Astrocyte (in vitro differentiated cells and primary cell): Measurements from ENCODE around the gene MN1. TPM values are rescaled to one million over a fixed set of nuclear protein-coding genes. Genes with fewer than 3 reads are reported as not detected.
A peak's percentile ranks its signal among the peaks of the same experiment; 100 is the strongest.

Source experiments
- DNase-seq: peaks from one replicate; pipeline ENCODE4 v3.0.0-alpha.2; 2010; ENCODE audit warnings: low read depth
- FAIRE-seq: peaks from 2 replicates; lab custom pipeline; 2011; peaks lifted over from hg19 to GRCh38; lab: Jason Lieb, UNC
- H2AFZ ChIP-seq: 2 replicates; pipeline ENCODE4 v1.6.0; 2012; ENCODE audit warnings: low read depth, low read length, inconsistent platforms
- H3K27ac ChIP-seq: 2 replicates; pipeline ENCODE4 v1.5.1; 2011; ENCODE audit warnings: low read depth, low read length, inconsistent platforms
- H3K27me3 ChIP-seq: 2 replicates; pipeline ENCODE4 v1.6.0; 2011; ENCODE audit warnings: low read length, inconsistent platforms; ENCODE audit not compliant: insufficient read depth
- H3K36me3 ChIP-seq: 2 replicates; pipeline ENCODE4 v1.5.1; 2011; ENCODE audit warnings: low read length, inconsistent platforms; ENCODE audit not compliant: insufficient read depth
- H3K4me1 ChIP-seq: 2 replicates; pipeline ENCODE4 v1.5.1; 2011; ENCODE audit warnings: low read length, inconsistent platforms; ENCODE audit not compliant: insufficient read depth
- H3K4me2 ChIP-seq: 2 replicates; pipeline ENCODE4 v1.6.0; 2012; ENCODE audit warnings: low read length, inconsistent platforms
- H3K4me3 ChIP-seq: 2 replicates; pipeline ENCODE4 v1.5.1; 2011; ENCODE audit warnings: low read depth, mild to moderate bottlenecking, low read length, inconsistent platforms; ENCODE audit not compliant: insufficient read depth
- H3K79me2 ChIP-seq: 2 replicates; pipeline ENCODE4 v1.6.0; 2012; ENCODE audit warnings: mild to moderate bottlenecking, low read length, inconsistent platforms; ENCODE audit not compliant: insufficient read depth
- H3K9ac ChIP-seq: 2 replicates; pipeline ENCODE4 v1.6.0; 2012; ENCODE audit warnings: mild to moderate bottlenecking, low read length, inconsistent platforms
- H3K9me3 ChIP-seq: 2 replicates; pipeline ENCODE4 v1.5.1; 2012; ENCODE audit warnings: low read depth, mild to moderate bottlenecking, low read length, inconsistent platforms; ENCODE audit not compliant: insufficient read depth
- H4K20me1 ChIP-seq: 2 replicates; pipeline ENCODE4 v1.6.0; 2012; ENCODE audit warnings: low read length, inconsistent platforms; ENCODE audit not compliant: insufficient read depth
- H3K27ac Mint-ChIP-seq: one replicate; pipeline ENCODE4 v1.8.0; 2021; ENCODE audit warnings: mild to moderate bottlenecking, mixed read lengths; ENCODE audit not compliant: unreplicated experiment
- H3K27me3 Mint-ChIP-seq: one replicate; pipeline ENCODE4 v1.8.0; 2021; ENCODE audit warnings: low read depth, mixed read lengths; ENCODE audit not compliant: unreplicated experiment
- H3K36me3 Mint-ChIP-seq: one replicate; pipeline ENCODE4 v1.8.0; 2021; ENCODE audit warnings: low read depth, mixed read lengths; ENCODE audit not compliant: unreplicated experiment
- H3K4me1 Mint-ChIP-seq: one replicate; pipeline ENCODE4 v1.8.0; 2021; ENCODE audit warnings: low read depth, mixed read lengths; ENCODE audit not compliant: unreplicated experiment
- H3K4me3 Mint-ChIP-seq: one replicate; pipeline ENCODE4 v1.8.0; 2021; ENCODE audit warnings: mild to moderate bottlenecking, moderate library complexity, mixed read lengths; ENCODE audit not compliant: unreplicated experiment
- H3K9me3 Mint-ChIP-seq: one replicate; pipeline ENCODE4 v1.8.0; 2021; ENCODE audit warnings: mild to moderate bottlenecking, mixed read lengths; ENCODE audit not compliant: unreplicated experiment
- EZH2 ChIP-seq: IDR thresholded peaks from 2 replicates; pipeline ENCODE4 v1.6.1; 2012; ENCODE audit warnings: mild to moderate bottlenecking, low read length, inconsistent platforms; ENCODE audit not compliant: insufficient read depth
- total RNA-seq: library from RNA; stranded (reverse); gene quantifications from 2 replicates; pipeline ENCODE4 v1.2.1, GENCODE V29; 2021
- TF ChIP-seq, protein P1 (sequence below): IDR thresholded peaks from 2 replicates; pipeline ENCODE4 v1.5.1; 2011; ENCODE audit warnings: low read depth, mild to moderate bottlenecking, inconsistent platforms, low read length, moderate library complexity; ENCODE audit not compliant: insufficient read depth

Gene MN1
- total RNA-seq, 1 donor from 2014 or later: 98.6 TPM

DNA sequence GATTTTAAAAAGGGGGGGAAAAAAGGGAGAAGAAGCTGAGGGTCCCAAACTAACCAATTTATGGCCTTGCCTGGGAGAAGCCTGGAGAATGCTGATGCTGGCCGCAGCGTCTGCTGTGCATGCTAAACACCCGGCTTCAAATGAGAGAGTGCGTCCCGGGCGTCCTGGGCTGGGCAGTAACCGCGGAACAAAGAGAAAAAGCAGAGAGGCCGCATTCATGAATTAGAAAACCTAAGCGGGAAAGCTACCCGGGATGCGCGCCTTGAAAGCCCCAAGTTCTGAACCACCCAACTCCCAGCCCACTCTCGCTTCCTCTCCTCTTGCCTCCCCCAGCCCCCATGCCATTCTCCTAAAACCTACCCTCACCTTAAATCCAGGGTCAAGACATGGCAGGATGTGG is 6.5 kb downstream of the MN1 start:
- Histone ChIP-seq H3K36me3 (peaks cover 12% of the 10 kb centered on the region), H3K27ac (peak overlapping the region; percentile 61), H3K9me3 (no peaks in the 10 kb centered on the region), H3K9ac (peak overlapping the region; percentile 83), H3K79me2 (peaks cover 99% of the 10 kb centered on the region), H3K4me1 (peaks cover 51% of the 10 kb centered on the region), H4K20me1 (peaks cover 91% of the 10 kb centered on the region), H3K27me3 (no peaks in the 10 kb centered on the region), H3K4me3 (peak overlapping the region; percentile 71), H3K4me2 (peak overlapping the region; percentile 98), H2AFZ (no peak overlapping the region)
- Mint-ChIP-seq H3K36me3 (peaks cover 34% of the 10 kb centered on the region), H3K27me3 (no peaks in the 10 kb centered on the region), H3K9me3 (no peaks in the 10 kb centered on the region), H3K27ac (peak overlapping the region; percentile 18), H3K4me1 (peaks cover 43% of the 10 kb centered on the region), H3K4me3 (peak overlapping the region; percentile 96)
- DNase-seq: no peak
- FAIRE-seq: no peak
- TF ChIP-seq, protein P1, sequence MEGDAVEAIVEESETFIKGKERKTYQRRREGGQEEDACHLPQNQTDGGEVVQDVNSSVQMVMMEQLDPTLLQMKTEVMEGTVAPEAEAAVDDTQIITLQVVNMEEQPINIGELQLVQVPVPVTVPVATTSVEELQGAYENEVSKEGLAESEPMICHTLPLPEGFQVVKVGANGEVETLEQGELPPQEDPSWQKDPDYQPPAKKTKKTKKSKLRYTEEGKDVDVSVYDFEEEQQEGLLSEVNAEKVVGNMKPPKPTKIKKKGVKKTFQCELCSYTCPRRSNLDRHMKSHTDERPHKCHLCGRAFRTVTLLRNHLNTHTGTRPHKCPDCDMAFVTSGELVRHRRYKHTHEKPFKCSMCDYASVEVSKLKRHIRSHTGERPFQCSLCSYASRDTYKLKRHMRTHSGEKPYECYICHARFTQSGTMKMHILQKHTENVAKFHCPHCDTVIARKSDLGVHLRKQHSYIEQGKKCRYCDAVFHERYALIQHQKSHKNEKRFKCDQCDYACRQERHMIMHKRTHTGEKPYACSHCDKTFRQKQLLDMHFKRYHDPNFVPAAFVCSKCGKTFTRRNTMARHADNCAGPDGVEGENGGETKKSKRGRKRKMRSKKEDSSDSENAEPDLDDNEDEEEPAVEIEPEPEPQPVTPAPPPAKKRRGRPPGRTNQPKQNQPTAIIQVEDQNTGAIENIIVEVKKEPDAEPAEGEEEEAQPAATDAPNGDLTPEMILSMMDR: no peak
- TF ChIP-seq EZH2: no peak

DNA sequence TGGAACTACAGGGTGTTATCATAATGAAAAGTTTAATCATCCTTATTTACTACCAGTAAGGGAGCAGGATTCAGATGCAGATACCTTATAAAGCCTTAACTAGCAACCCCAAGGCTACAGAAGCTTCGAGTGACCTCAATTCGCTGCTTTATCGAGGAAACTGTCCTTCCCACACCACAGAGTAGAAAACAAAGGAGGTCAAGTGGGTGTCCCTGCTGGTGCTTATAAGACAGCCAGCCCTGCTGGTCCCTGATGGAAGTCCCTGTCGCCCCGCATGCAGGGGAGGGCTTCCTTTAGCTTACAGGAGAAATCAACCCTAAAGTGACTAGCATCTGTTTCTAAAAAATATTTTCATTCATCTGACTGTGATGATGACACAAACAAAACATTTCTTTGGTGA is 7.3 kb downstream of the MN1 start:
- Histone ChIP-seq H3K27ac (peak overlapping the region; percentile 0), H3K9ac (peak overlapping the region; percentile 83), H2AFZ (no peak overlapping the region), H3K36me3 (peaks cover 15% of the 10 kb centered on the region), H3K4me1 (peaks cover 54% of the 10 kb centered on the region), H3K4me2 (peak overlapping the region; percentile 98), H3K4me3 (peak overlapping the region; percentile 71), H3K27me3 (no peaks in the 10 kb centered on the region), H3K9me3 (no peaks in the 10 kb centered on the region), H4K20me1 (peaks cover 94% of the 10 kb centered on the region), H3K79me2 (peaks cover 99% of the 10 kb centered on the region)
- peak overlapping the region; percentile 96 for H3K4me3 Mint-ChIP-seq
- FAIRE-seq (no peak), DNase-seq (no peak)
- no peak overlapping the region for H3K27ac Mint-ChIP-seq
- H3K27me3 Mint-ChIP-seq: no peaks in the 10 kb centered on the region
- H3K4me1 Mint-ChIP-seq: peaks cover 47% of the 10 kb centered on the region
- no peaks in the 10 kb centered on the region for H3K9me3 Mint-ChIP-seq
- no peak for TF ChIP-seq EZH2
- TF ChIP-seq, protein P1: no peak
- H3K36me3 Mint-ChIP-seq: peaks cover 35% of the 10 kb centered on the region

DNA sequence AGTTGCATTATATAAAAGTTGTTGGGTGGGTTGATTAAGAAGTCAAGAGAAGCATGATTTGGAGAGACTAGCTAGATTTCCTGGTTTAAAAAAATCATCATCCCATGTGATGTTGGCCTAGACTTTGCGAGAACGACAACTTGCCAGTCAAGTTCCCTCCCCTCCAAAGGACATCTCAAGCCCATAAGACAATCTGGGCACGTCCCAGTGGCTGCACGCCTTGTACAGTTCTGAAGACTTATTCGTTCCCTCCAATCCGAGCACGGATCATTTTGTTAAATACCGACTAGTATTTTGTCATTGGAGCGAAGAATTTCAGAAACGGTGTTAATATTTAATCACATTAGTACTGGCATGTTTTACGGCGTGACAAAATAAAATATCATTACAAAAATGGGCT is 8.0 kb downstream of the MN1 start:
- peak overlapping the region; percentile 98 for H3K4me2 ChIP-seq
- H3K4me1 Mint-ChIP-seq: peaks cover 54% of the 10 kb centered on the region
- FAIRE-seq: no peak

More for the DNA sequence above, 8.0 kb downstream of the MN1 start:
- peaks cover 61% of the 10 kb centered on the region for H3K4me1 ChIP-seq
- Mint-ChIP-seq H3K27me3 (no peaks in the 10 kb centered on the region), H3K36me3 (peaks cover 31% of the 10 kb centered on the region), H3K9me3 (no peaks in the 10 kb centered on the region), H3K27ac (peak overlapping the region; percentile 58), H3K4me3 (peak overlapping the region; percentile 96)
- H3K79me2 ChIP-seq: peaks cover 99% of the 10 kb centered on the region
- H3K27ac ChIP-seq: peak overlapping the region; percentile 5
- peak overlapping the region; percentile 83 for H3K9ac ChIP-seq
- no peaks in the 10 kb centered on the region for H3K9me3 ChIP-seq
- peak overlapping the region; percentile 71 for H3K4me3 ChIP-seq
- H4K20me1 ChIP-seq: peaks cover 94% of the 10 kb centered on the region
- H3K36me3 ChIP-seq: peaks cover 17% of the 10 kb centered on the region
- TF ChIP-seq EZH2: no peak
- TF ChIP-seq, protein P1: no peak
- DNase-seq: no peak
- no peaks in the 10 kb centered on the region for H3K27me3 ChIP-seq
- no peak overlapping the region for H2AFZ ChIP-seq
